ENCODE measurements around the gene SNN.

GRCh38 chr16:11667221-11667823, 933 bp upstream of the SNN start:
- no peak for TF ChIP-seq FOS (IDR thresholded peaks at IDR 0.05; ENCODE audit: low read depth, low read length)
- no peak for TF ChIP-seq POLR2A (IDR thresholded peaks at IDR 0.05; ENCODE audit: low read depth, low read length)
